DLD1 (cell line): Measurements from ENCODE around the gene NPY4R.
"Not testable (repeated sequence)": the region's sequence is repeated elsewhere in the genome, so short reads cannot be mapped to it uniquely, and the experiment has no call there.

ENCODE experiments used
- in situ Hi-C: cut with HindIII; loops from 2 replicates; pipeline ENCODE4 v1.10.0; 2017; ENCODE audit warnings: low sequenced_read_pairs

NPY4R gene

DNA sequence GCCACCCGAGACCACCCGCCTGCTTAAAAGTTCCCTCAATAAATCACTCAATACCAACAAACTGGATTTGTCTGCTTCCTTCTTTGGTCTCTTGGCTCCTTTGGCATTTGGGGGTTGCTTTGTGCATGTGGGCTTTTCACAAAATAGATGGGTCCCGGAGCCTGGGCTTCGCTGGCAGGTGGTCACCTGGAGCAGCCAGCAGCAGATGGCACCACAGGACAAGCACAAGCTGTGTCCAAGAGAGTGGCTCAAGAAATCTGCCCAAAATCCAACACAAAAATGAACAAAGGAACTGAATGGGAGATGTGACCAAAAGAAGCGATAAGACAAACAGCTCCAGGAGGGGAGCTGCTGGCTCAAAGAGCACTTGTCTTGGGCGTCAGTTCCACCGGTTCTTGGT is 6.2 kb downstream of the NPY4R start:
- in situ Hi-C loops, result not testable (repeated sequence)

DNA sequence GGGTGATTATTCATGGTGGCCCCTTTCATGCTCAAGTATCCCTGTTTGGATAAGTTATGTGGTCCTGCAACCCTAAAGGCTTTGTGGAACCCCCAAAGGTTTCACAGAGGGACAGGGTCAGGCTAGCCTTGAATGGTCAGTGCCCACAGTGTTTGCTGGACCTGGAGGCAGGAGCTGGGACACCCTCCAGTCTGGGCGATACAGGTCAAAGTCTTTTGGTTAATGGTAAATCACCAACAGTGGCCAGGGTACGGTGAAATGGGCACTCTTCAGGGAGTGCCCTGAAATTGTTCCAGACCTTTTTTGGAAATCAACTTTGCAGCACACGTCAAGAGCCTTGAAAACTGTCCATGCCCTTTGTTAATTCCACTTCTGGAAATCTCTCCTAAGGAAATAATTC is 8.7 kb downstream of the NPY4R start:
- in situ Hi-C loops, result not testable (repeated sequence)

DNA sequence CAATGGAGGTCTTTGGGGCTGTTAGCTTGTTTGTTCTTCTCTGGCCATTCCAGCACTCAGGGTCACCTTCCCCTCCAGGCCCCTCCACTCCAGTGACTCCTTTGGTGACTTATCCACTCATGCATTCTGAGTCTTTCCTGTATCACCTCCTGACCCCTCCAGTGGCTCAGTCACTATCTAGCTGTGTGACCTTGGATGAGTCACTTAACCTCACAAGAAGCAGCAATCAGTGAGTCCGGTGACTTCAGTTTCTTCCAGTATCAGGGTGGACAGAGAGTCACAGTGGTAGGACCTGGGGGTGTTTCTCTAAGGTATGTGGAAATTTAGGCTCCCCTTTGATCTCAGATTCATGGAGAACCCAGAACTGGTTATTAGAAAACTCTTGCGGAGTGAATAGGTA is 9.8 kb downstream of the NPY4R start:
- in situ Hi-C loops, result not testable (repeated sequence)

DNA sequence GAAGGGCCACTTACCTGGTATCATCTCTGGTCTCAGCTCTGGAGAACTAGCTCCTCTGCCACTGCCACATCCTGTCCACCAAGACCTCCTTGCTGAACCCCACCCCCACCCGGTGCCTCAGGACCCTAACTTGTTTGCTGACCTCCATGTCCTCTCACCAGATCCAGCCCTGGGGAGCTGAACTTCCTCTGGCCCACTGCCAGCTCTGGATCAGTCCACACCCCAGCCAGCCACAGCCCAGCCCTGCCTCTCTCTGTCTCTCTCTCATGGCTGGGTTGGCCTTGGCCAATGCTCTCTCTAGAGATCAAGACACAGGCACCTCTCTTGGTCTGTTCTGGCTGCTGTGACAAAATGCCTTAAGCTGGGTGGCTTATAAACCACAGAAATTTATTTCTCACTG is 14.4 kb downstream of the NPY4R start:
- in situ Hi-C loops, result not testable (repeated sequence)

DNA sequence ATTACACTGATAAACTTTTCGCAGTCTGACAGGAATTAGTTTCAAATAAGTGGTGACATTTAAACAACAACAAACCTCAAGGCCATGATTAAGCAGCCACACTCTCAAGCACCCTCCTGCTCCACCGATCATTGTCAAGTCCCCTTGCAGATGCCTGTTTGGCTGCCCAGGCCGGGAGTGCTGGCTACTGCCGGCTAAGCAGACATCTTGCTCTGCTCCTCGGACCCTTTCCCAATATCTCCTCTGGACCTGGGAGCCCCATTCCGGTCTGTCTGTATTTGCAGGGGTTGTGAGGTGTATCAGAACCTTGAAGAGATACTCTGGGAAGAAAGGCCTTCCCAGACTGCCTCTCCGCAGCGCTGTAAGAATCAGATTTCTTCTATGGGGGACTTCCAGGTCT is 14.9 kb downstream of the NPY4R start:
- in situ Hi-C loops, result not testable (repeated sequence)

DNA sequence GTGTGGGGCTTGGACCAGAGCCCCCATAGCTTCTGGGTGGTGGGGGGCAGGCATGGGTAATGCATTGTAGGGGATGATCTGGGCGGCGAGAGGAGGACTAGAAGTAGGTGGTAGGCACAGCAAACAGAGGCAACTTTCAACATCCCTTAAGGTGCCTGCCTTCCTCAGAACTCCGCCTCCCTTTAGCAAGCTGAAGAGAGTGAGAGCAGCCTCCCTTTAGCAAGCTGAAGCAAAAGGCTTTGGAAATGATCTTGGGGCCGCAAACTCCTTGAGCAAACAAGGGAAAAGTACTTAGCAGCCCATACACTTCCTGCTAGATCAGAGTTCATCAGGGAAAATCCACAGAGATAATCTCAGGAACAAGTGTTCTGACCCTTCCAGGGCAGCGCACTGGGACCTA is 18.3 kb downstream of the NPY4R start:
- in situ Hi-C loops, result not testable (repeated sequence)

DNA sequence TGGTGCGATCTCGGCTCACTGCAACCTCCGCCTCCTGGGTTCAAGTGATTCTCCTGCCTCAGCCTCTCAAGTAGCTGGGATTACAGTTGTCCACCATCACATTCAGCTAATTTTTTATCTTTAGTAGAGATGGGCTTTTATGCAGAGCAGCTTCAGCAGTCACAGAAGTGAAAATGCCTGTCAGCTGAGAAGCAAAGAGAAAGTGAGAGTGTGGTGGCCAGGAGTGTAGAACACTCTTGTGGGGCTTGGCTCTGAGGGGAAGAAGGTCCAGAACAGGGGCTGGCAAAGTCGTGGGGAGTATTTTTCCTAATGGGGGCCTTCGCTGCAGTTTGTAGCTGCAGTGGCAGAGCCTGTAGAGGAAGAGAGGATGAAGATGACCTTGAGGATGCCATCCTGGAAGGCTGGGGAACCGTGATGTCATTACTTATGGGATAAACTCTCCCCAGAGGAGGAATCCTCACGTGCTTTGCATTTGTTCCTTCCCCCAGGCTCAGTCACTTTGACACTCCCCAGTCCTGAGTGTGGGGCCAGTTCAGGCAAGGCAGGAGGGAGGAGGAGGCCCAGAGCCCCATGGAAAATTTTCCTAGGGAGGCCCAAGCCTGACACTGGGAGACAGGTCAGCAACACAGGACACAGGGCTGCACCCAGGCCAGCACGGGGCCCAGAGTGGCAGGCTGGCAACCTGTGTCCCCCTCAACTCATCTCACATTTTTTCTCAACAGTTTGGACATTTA is 20.2 kb downstream of the NPY4R start:
- in situ Hi-C loops, result not testable (repeated sequence)

DNA sequence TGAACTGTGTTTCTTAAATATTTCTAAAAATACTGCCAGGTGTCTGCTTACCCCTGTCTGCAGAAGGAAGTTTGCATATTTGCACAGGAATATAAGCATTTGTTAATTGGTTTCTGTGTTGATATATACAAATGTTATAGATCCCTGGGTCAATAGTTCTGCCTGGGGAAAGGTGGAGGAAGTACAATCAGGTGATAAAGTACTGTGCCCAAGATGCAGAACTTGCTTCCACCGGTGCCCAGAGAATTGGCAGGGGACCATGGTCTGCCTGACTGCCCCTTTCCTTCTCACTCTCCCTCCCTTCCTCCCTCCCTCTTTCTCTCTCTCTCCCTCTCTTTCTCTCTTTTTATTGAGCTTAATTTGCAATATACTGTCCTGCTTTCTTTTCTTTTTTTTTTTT is 22.3 kb downstream of the NPY4R start:
- in situ Hi-C loops, result not testable (repeated sequence)

DNA sequence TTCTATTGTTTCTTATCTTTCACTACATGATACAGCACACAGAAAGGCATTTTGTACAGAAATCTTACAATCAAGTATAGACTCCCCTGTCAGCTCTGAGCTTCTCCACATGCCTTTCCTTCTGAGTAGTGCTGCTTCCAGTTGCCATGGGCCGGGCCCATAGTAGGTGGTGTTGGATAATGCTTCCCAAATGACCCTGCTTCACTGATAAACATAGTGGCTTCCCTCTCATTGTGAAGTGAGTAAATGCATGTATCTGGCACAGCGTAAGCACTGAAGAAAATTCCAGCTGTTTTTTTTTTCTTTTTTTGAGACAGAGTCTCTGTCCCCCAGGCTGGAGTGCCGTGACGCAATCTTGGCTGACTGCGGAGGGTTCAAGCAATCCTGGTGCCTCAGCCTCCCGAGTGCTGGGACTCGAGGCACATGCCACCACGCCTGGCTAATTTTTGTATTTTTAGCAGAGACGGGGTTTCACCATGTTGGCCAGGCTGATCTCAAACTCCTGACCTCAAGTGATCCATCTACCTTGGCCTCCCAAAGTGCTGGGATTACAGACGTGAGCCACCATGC is 23.0 kb downstream of the NPY4R start:
- in situ Hi-C loops, result not testable (repeated sequence)

DNA sequence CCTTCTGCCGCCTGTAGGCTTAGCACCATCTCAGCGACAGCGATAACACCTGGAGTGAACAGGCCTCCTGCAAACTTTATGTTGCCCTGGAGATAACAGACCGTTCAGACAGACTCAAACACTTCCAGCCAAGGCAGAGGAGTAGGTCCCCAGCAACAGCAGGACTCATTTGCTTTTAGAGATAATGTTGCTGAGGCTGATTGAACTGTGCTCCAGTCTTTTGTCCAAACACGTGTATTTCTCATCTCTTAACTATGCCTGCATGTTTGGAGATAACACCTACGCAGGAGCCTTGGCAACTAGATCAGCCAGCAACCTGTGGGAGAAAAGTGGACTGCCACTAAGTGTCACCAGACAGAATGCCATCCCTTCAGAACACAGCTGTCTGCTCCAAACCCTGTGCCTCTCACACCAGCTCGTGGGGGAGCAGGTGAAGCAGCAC is 23.9 kb downstream of the NPY4R start:
- in situ Hi-C loops, result not testable (repeated sequence)

DNA sequence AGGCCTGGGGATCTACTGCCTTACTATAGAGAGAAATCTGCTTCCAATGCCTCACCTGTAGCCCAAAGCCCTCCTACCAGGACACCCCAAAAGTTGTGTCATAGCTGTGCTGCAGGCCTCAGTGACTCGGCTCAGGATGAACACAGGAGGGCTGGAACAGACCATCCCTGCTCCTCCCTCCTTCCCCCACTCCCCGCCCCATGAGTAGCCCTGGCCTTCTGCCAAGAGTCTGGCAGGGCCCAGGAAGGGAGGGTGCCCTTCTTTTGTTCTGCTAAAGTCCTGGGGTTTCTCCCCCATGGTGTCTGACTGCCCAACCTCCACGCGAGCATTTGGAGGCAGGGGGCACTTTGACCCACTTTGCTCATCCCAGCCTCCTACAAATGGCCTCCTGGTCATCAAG is 24.8 kb downstream of the NPY4R start:
- in situ Hi-C loops, result not testable (repeated sequence)

DNA sequence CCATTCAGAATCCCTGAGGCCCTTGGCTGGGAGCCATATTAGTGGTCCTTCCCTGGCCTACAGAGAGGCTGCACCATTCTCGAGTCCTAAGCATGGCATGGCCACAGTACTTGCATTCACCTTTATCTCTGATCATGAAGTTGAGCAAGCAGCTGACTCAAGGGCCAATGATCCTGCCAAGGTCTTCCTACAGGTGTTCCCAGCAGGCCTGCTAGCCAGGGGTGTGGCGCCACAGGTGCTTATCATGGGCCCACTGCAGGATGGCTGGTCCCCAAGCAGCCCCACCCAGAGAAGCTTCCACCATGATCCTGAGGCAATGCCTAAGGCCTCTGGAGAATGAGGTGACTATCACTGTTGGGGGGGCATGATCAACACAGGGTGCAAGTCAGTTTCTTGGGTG is 42.2 kb downstream of the NPY4R start:
- in situ Hi-C loops, result not testable (repeated sequence)

DNA sequence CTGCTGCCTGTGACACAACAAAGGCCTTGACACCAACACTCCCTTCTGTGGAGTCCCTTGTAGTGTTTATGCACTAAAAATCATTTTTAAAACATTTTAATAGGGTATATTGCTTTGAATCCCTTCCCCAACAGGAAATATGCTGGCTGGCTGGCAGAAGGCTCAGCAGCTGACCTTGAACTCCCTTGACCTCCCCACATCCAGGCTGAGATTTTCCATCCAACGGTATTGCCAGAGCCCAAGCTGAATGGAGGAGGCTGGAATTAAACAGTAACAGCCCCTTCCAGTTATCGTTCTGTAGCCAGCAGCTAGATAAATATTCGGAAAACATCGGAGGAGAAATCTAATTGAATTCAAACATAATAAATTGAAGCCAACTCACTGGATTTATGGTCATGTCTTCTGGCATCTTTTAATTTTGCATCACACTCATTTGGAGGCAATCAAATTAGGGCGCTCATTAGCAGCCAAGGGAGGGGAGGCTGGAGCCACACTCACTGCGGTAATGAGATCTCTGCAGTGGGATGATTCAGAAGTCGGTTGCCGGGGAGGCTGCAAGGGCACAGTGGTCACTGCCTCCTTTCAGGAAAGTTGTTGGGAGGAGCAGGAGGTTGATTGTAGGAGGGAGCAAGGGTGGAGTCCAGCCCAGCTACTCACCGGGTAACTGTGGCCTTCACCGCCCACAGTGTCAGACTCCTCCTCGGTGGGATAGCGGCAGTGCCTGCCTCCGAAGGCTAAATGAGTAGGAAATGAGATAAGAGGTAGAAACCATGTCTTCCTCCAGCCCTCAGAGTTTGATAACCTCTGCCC is 46.0 kb downstream of the NPY4R start:
- in situ Hi-C loops, result not testable (repeated sequence)

DNA sequence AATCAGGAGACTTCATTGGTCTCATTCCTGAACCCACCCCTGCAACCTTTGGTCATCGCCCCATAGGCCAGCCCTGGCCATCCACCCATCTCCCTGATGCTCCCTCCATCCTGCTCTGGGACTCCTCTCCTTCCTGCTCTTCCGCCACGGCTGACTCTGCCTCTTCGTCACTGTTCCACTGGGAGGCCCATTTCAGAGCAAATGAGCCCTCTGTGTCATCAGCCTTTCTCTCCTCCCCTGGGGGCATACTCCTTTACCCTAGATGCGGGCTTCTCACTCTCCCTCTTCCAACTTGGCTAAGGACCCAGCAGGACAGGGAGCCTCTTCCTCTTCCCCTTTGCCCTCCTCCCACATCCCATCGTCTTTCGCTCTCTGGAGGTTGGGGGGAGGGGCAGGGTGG is 47.5 kb downstream of the NPY4R start:
- in situ Hi-C loops, result not testable (repeated sequence)

DNA sequence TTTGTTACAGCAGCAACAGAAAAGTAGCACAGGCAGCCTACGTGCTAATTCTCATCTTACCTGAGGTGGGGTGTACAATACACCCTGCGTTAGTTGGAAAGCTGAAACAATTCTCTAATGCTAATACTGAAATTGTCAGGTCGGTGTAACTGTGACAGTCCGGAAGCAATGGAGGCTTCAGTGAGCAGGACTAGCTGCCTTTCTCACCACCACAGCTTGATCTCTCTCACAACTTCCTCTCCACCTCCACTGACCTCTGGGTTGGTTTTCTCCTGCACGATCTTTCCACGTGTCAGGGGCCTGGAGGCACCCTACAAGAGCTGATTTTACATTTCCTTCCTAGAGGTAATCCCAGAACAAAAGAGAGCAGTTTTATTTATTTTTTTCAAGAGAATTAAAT is 50.5 kb downstream of the NPY4R start:
- in situ Hi-C loops, result not testable (repeated sequence)

DNA sequence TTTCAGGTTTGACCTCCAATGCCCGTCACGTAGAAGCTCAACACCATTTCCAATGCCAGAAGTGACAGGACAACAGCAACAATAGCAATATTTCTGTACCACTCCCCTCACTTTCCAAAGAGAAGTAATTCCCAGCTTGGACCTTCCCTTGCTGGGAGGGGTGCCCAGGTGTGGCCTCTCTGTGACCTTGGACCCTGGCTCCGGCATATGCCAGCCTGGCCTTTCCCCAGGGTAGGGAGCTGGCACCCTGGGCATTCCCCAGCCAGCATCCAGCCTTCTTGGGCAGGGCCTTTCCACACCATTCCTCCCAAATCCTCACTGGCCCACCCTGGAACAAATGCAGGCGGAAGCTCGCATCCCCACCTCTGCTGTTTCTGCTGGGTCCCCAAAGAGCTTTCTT is 53.1 kb downstream of the NPY4R start:
- in situ Hi-C loops, result not testable (repeated sequence)

DNA sequence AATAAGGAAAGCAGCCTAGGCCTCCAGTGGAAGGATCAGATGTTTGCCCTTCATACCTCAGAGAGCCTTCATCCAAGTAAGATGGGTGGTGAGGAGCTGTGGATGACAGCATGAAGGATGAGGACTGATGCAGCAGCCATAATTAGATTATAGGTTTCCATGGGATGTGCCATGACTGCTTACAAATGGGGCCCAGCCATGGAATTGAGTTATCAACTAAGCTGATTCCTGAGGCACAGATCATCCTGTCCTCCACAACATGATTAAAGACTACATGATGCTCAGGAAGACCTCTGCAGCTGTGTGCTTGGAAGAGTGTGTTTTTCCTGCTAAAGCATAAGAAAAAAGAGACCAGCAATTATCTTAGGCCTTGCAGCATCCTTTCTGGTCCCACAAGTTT is 54.6 kb downstream of the NPY4R start:
- in situ Hi-C loops, result not testable (repeated sequence)
